Measurements from ENCODE around the gene PLVAP. TPM values are rescaled to one million over a fixed set of nuclear protein-coding genes. Genes with fewer than 3 reads are reported as not detected.

PLVAP gene
- total RNA-seq = 0.08 TPM in 1 of 2 replicates, not detected in the other

GRCh38 chr19:17376935-17377600 lies at the start of gene PLVAP:
Gene PLVAP, minus strand, starts transcription at chr19:17377342. Its CDS starts 54 bp downstream, at chr19:17377288.
- intact Hi-C loops (cut with micrococcal nuclease) = no loop called here
- no peaks in the 10 kb centered on the region for H3K4me1 Mint-ChIP-seq (ENCODE audit: low read depth)
- H3K36me3 Mint-ChIP-seq (ENCODE audit: low read depth) = no peaks in the 10 kb centered on the region
- no peak within 1 kb of the TSS for H3K27ac Mint-ChIP-seq
- no peak within 1 kb of the TSS for H3K4me3 Mint-ChIP-seq
- DNase-seq (ENCODE audit: low spot score) = no peak
- H3K9me3 Mint-ChIP-seq = peaks cover 3% of the 10 kb centered on the region
- H3K27me3 Mint-ChIP-seq (ENCODE audit: insufficient read depth) = no peaks in the 10 kb centered on the region

GRCh38 chr19:17424743-17425365 lies 47.7 kb upstream of the PLVAP start:
- Mint-ChIP-seq H3K27me3 (ENCODE audit: insufficient read depth) (no peaks in the 10 kb centered on the region), H3K9me3 (no peaks in the 10 kb centered on the region), H3K4me1 (ENCODE audit: low read depth) (peaks cover 6% of the 10 kb centered on the region), H3K4me3 (no peak overlapping the region), H3K27ac (no peak overlapping the region), H3K36me3 (ENCODE audit: low read depth) (no peaks in the 10 kb centered on the region)
- DNase-seq (ENCODE audit: low spot score) = no peak
- intact Hi-C loops (cut with micrococcal nuclease) = no loop called here

GRCh38 chr19:17423429-17424208 lies 46.5 kb upstream of the PLVAP start:
- DNase-seq (ENCODE audit: low spot score) = no peak
- Mint-ChIP-seq H3K36me3 (ENCODE audit: low read depth) (no peaks in the 10 kb centered on the region), H3K27ac (peak overlapping the region; percentile 55), H3K4me1 (ENCODE audit: low read depth) (peaks cover 16% of the 10 kb centered on the region), H3K4me3 (no peak overlapping the region), H3K9me3 (no peaks in the 10 kb centered on the region), H3K27me3 (ENCODE audit: insufficient read depth) (no peaks in the 10 kb centered on the region)
- intact Hi-C loops (cut with micrococcal nuclease) = no loop called here

- H3K27ac Mint-ChIP-seq = no peak overlapping the region
- intact Hi-C loops (cut with micrococcal nuclease) = no loop called here
- H3K36me3 Mint-ChIP-seq (ENCODE audit: low read depth) = peaks cover 5% of the 10 kb centered on the region
- peaks cover 17% of the 10 kb centered on the region for H3K4me1 Mint-ChIP-seq (ENCODE audit: low read depth)
- no peaks in the 10 kb centered on the region for H3K9me3 Mint-ChIP-seq
- no peak overlapping the region for H3K4me3 Mint-ChIP-seq
- no peak for DNase-seq (ENCODE audit: low spot score)
- no peaks in the 10 kb centered on the region for H3K27me3 Mint-ChIP-seq (ENCODE audit: insufficient read depth)
Measured at GRCh38 chr19:17421942-17422341, 44.8 kb upstream of the PLVAP start.

- intact Hi-C loops (cut with micrococcal nuclease) = loop anchor here (1.0 kb wide), 2 partner anchors 29 to 50 kb away; partner anchors contain the start of gene SLC27A1
- Mint-ChIP-seq H3K9me3 (no peaks in the 10 kb centered on the region), H3K27ac (peak overlapping the region; percentile 82), H3K4me3 (peak overlapping the region; percentile 94), H3K27me3 (ENCODE audit: insufficient read depth) (no peaks in the 10 kb centered on the region), H3K36me3 (ENCODE audit: low read depth) (peaks cover 13% of the 10 kb centered on the region), H3K4me1 (ENCODE audit: low read depth) (peaks cover 17% of the 10 kb centered on the region)
- DNase-seq (ENCODE audit: low spot score) = no peak
Measured at GRCh38 chr19:17420475-17420924, 43.4 kb upstream of the PLVAP start.

- peaks cover 17% of the 10 kb centered on the region for H3K4me1 Mint-ChIP-seq (ENCODE audit: low read depth)
- H3K36me3 Mint-ChIP-seq (ENCODE audit: low read depth) = peaks cover 17% of the 10 kb centered on the region
- H3K27ac Mint-ChIP-seq = peak within 1 kb of the TSS; percentile 94
- H3K9me3 Mint-ChIP-seq = no peaks in the 10 kb centered on the region
- peak; percentile 95 for DNase-seq (ENCODE audit: low spot score)
- H3K27me3 Mint-ChIP-seq (ENCODE audit: insufficient read depth) = no peaks in the 10 kb centered on the region
- H3K4me3 Mint-ChIP-seq = peak within 1 kb of the TSS; percentile 94
- intact Hi-C loops (cut with micrococcal nuclease) = loop anchor here (1.0 kb wide), 8 partner anchors 15 to 153 kb away; partner anchors contain the start of genes BABAM1, BST2, DDA1 and GTPBP3
Measured at GRCh38 chr19:17419621-17420474, 42.7 kb upstream of the PLVAP start, which contains the start of gene MVB12A. Gene MVB12A, plus strand, starts transcription at chr19:17420047. Its CDS starts 89 bp downstream, at chr19:17420136.

- peaks cover 17% of the 10 kb centered on the region for H3K4me1 Mint-ChIP-seq (ENCODE audit: low read depth)
- H3K4me3 Mint-ChIP-seq = peak overlapping the region; percentile 94
- intact Hi-C loops (cut with micrococcal nuclease) = loop anchor here (1.0 kb wide), 6 partner anchors 14 to 152 kb away; partner anchors contain the start of genes BABAM1, BST2, DDA1 and GTPBP3
- H3K27ac Mint-ChIP-seq = peak overlapping the region; percentile 94
- no peaks in the 10 kb centered on the region for H3K9me3 Mint-ChIP-seq
- H3K36me3 Mint-ChIP-seq (ENCODE audit: low read depth) = peaks cover 21% of the 10 kb centered on the region
- H3K27me3 Mint-ChIP-seq (ENCODE audit: insufficient read depth) = no peaks in the 10 kb centered on the region
- DNase-seq (ENCODE audit: low spot score) = no peak
Measured at GRCh38 chr19:17419154-17419620, 42.0 kb upstream of the PLVAP start.

GRCh38 chr19:17418710-17419109 lies 41.6 kb upstream of the PLVAP start:
- Mint-ChIP-seq H3K4me1 (ENCODE audit: low read depth) (peaks cover 17% of the 10 kb centered on the region), H3K4me3 (peak overlapping the region; percentile 94), H3K36me3 (ENCODE audit: low read depth) (peaks cover 21% of the 10 kb centered on the region), H3K27ac (peak overlapping the region; percentile 94), H3K9me3 (no peaks in the 10 kb centered on the region), H3K27me3 (ENCODE audit: insufficient read depth) (no peaks in the 10 kb centered on the region)
- no peak for DNase-seq (ENCODE audit: low spot score)
- intact Hi-C loops (cut with micrococcal nuclease) = loop anchor here (1.0 kb wide), 6 partner anchors 13 to 151 kb away; partner anchors contain the start of genes BABAM1, BST2, DDA1 and GTPBP3

GRCh38 chr19:17415121-17415520 lies 38.0 kb upstream of the PLVAP start:
- H3K4me3 Mint-ChIP-seq = no peak overlapping the region
- intact Hi-C loops (cut with micrococcal nuclease) = no loop called here
- H3K9me3 Mint-ChIP-seq = no peaks in the 10 kb centered on the region
- H3K4me1 Mint-ChIP-seq (ENCODE audit: low read depth) = peaks cover 17% of the 10 kb centered on the region
- no peak overlapping the region for H3K27ac Mint-ChIP-seq
- H3K36me3 Mint-ChIP-seq (ENCODE audit: low read depth) = peaks cover 34% of the 10 kb centered on the region
- H3K27me3 Mint-ChIP-seq (ENCODE audit: insufficient read depth) = no peaks in the 10 kb centered on the region
- no peak for DNase-seq (ENCODE audit: low spot score)

GRCh38 chr19:17414097-17414496 lies 37.0 kb upstream of the PLVAP start:
- DNase-seq (ENCODE audit: low spot score) = no peak
- Mint-ChIP-seq H3K4me3 (no peak overlapping the region), H3K27ac (no peak overlapping the region), H3K9me3 (no peaks in the 10 kb centered on the region), H3K36me3 (ENCODE audit: low read depth) (peaks cover 34% of the 10 kb centered on the region), H3K4me1 (ENCODE audit: low read depth) (peaks cover 11% of the 10 kb centered on the region), H3K27me3 (ENCODE audit: insufficient read depth) (no peaks in the 10 kb centered on the region)
- intact Hi-C loops (cut with micrococcal nuclease) = no loop called here

- H3K27ac Mint-ChIP-seq = no peak overlapping the region
- H3K4me1 Mint-ChIP-seq (ENCODE audit: low read depth) = peaks cover 18% of the 10 kb centered on the region
- intact Hi-C loops (cut with micrococcal nuclease) = no loop called here
- no peaks in the 10 kb centered on the region for H3K9me3 Mint-ChIP-seq
- H3K36me3 Mint-ChIP-seq (ENCODE audit: low read depth) = peaks cover 32% of the 10 kb centered on the region
- DNase-seq (ENCODE audit: low spot score) = no peak
- no peak overlapping the region for H3K4me3 Mint-ChIP-seq
- no peaks in the 10 kb centered on the region for H3K27me3 Mint-ChIP-seq (ENCODE audit: insufficient read depth)
Measured at GRCh38 chr19:17411801-17412200, 34.7 kb upstream of the PLVAP start.

GRCh38 chr19:17409990-17410389 lies 32.8 kb upstream of the PLVAP start:
- Mint-ChIP-seq H3K9me3 (no peaks in the 10 kb centered on the region), H3K36me3 (ENCODE audit: low read depth) (peaks cover 23% of the 10 kb centered on the region), H3K4me1 (ENCODE audit: low read depth) (peaks cover 27% of the 10 kb centered on the region), H3K27me3 (ENCODE audit: insufficient read depth) (no peaks in the 10 kb centered on the region), H3K27ac (no peak overlapping the region), H3K4me3 (no peak overlapping the region)
- intact Hi-C loops (cut with micrococcal nuclease) = loop anchor here (5.0 to 10.0 kb wide), 3 partner anchors 42 to 445 kb away; partner anchors contain the start of genes PGLS and RPL18A
- DNase-seq (ENCODE audit: low spot score) = no peak
